Ecto neural progenitor cell (in vitro differentiated cells): ENCODE results near the gene PTPN14.

Source experiments
- DNase-seq: peaks from one replicate; pipeline ENCODE4 v3.0.0-alpha.2; 2018; ENCODE audit warnings: low spot score

Gene PTPN14

GRCh38 chr1:214568328-214568727 is 16.9 kb upstream of the PTPN14 start:
- DNase-seq = no peak

GRCh38 chr1:214567481-214567980 is 16.1 kb upstream of the PTPN14 start:
- DNase-seq = no peak

GRCh38 chr1:214566158-214567104 is 15.0 kb upstream of the PTPN14 start:
- no peak for DNase-seq

DNA sequence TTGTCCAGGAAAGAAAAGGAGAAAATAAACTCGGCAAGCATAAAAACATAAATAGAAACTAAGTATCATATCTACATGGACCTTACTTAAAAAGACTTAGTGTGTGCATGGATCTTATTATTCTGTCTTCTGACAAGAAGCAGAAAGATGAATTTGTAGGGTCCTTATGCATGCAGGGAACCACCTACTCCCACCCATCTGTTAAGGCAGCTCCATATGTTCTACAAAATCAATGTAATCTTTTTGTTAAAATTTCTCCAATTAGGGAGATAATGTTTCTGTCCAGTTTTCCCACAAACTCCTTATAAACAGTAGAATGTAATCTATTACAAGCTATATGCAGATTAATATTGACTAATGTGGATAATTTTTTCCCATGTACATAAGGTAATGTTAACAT is 13.9 kb upstream of the PTPN14 start:
- no peak for DNase-seq

GRCh38 chr1:214563881-214564280 is 12.5 kb upstream of the PTPN14 start:
- no peak for DNase-seq

GRCh38 chr1:214557952-214558735 is 6.7 kb upstream of the PTPN14 start:
- no peak for DNase-seq

DNA sequence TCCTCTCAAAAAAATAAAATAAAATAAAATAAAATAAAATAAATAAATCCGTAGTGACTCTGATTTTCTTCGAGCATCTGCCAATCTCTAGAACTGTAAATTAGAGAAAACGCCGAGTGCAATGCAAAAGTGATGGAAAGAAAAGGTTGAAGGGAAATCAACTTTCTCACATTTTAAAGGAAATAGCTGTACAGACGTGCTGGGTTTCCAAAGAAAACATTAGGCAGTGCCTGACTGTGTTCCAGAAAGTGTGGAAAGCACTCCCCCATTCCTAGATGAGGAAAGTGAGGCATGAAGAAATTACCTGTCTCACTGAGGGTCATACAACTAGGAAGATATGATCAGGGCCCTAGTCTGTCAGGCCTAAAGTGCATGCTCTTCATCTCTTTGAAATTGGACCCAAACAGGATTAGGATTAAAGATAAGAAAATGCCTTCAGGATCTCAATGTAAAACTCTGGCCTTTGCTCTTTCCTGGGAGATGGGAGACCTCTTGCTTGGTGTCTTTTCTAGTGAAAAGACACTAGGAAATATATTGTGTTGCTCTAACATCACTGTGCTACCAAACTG is 1.8 kb upstream of the PTPN14 start:
- DNase-seq = no peak

GRCh38 chr1:214552174-214552608 is 789 bp upstream of the PTPN14 start:
- DNase-seq = peak; percentile 74

GRCh38 chr1:214550857-214551435 is 456 bp downstream of the PTPN14 start:
- no peak for DNase-seq

GRCh38 chr1:214550013-214550856 is 1.2 kb downstream of the PTPN14 start:
- no peak for DNase-seq

DNA sequence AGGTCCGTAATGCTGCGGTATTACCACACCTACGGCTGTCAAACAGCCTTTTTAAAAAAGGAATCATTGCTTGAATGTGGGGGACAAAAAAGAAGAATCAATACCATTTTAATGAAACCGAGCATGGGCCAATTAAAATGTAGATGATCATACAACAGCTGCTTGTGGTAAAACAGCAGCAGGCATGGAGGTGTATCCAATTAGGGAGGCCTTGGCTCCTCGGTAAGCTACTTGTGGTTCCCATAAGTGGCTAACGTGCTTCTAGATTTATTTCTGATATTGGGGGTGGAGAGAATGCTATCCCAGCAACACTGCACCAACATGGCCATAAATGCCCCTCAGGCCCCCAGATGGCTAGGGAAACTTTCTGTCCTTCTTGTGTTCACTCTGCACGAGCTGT is 1.8 kb downstream of the PTPN14 start:
- DNase-seq = no peak

- DNase-seq = no peak
Observed at GRCh38 chr1:214548988-214549387, 2.4 kb downstream of the PTPN14 start.

GRCh38 chr1:214548271-214548670 is 3.1 kb downstream of the PTPN14 start:
- no peak for DNase-seq

GRCh38 chr1:214547747-214548146 is 3.7 kb downstream of the PTPN14 start:
- no peak for DNase-seq

GRCh38 chr1:214546886-214547641 is 4.3 kb downstream of the PTPN14 start:
- no peak for DNase-seq

DNA sequence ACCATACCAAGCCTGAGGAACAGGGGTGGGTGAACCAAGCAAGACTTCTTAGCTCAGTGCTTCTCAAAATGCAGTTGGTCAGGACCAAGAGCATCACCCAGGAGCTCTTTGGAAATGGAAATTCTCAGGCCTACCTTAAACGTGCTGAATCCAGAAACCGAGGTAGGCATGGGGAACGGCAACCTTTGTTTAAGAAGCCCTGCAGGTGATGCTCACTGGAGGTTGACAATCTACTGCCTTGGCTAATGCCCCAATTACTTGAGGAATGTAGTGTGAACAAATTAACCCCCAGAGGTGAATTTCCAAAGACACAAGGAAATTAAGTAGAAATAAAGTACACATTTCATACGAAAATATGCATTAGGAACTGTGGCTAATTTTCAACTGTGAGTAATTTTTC is 5.3 kb downstream of the PTPN14 start:
- no peak for DNase-seq

DNA sequence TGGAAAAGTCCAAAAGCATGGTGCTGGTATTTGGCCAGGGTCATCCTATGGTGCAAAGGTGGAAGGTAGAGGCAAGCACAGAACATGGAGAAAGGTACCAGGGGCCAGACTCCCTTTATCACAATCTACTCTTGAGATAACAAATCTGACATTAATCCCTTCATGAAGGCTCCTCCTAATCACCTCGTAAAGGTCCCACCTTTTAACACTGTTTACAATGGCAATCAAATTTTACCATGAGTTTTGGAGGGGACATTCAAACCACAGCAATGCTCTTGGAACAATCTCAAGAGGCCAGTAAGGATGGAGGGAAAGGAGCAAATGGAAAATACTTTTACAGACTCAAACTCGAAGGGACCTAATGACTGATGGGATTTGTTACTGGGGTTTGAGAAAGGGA is 6.1 kb downstream of the PTPN14 start:
- no peak for DNase-seq

DNA sequence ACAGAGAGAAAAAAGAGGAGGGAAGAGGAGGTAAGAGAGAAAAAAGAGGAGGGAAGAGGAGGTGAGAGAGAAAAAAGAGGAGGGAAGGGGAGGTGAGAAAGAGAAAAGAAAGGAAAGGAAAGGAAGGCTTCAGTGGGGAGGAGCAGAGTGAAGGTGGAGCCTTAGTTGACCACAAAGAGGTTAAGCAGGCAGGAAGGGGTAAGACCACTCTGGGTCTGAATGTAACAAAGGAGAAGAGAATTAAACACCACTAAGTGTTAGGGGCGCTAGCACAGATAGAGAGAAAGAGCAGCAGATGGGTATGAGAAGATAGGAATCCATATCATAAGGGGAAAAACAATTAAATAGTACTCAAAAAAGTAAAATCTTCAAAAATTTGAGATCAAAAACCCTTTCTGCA is 6.6 kb downstream of the PTPN14 start:
- no peak for DNase-seq

- DNase-seq = no peak
Observed at GRCh38 chr1:214542275-214543199, 8.9 kb downstream of the PTPN14 start.
